HS-5 (cell line): ENCODE results near the gene MKRN2.
"Not testable (repeated sequence)": the region's sequence is repeated elsewhere in the genome, so short reads cannot be mapped to it uniquely, and the experiment has no call there.

ENCODE experiments used
- DNase-seq: peaks from one replicate; pipeline ENCODE4 v3.0.0-alpha.2; 2012; ENCODE audit warnings: low read depth

MKRN2 gene

GRCh38 chr3:12630843-12631242 is 74.0 kb downstream of the MKRN2 start:
- DNase-seq: not testable (repeated sequence)

GRCh38 chr3:12632523-12632922 is 75.6 kb downstream of the MKRN2 start:
- DNase-seq: no peak

- no peak for DNase-seq
Measured at GRCh38 chr3:12633108-12633507, 76.2 kb downstream of the MKRN2 start.
